H1 (cell line): ENCODE results near the gene LCP1. TPM values are rescaled to one million over a fixed set of nuclear protein-coding genes. Genes with fewer than 3 reads are reported as not detected.

Experiments used
- CTCF ChIA-PET: fragments of 300-600 bp; sonication (Branson Sonifier 250); formaldehyde crosslinking; loops from one replicate; lab custom pipeline; 2021; ENCODE audit not compliant: partially characterized antibody; lab: Charles Lee
- POLR2A ChIA-PET: fragments of 300-600 bp; sonication (Branson Sonifier 250); formaldehyde crosslinking; loops from one replicate; lab custom pipeline; 2021; ENCODE audit warnings: inconsistent platforms; ENCODE audit not compliant: partially characterized antibody; lab: Charles Lee
- DNase-seq, 2 experiments: peaks; one replicate each; pipeline versions ENCODE4 v3.0.0 to v3.0.0-alpha.2; 2010 to 2022; ENCODE audit warnings: low spot score in 2 of 2, low read depth in 1 of 2, mixed read lengths in 1 of 2
- FAIRE-seq: peaks from 2 replicates; lab custom pipeline; 2011; peaks lifted over from hg19 to GRCh38; lab: Jason Lieb, UNC
- H2AFZ ChIP-seq: 2 replicates; pipeline ENCODE4 v1.8.1; 2012; ENCODE audit warnings: low read length, inconsistent platforms
- H2AK5ac ChIP-seq: 2 replicates; pipeline ENCODE4 v1.6.1; 2013; ENCODE audit warnings: low read depth, low read length
- H2BK120ac ChIP-seq: replicated peaks from 2 replicates; pipeline ENCODE3; 2013; ENCODE audit warnings: low read depth, low read length, inconsistent platforms
- H2BK12ac ChIP-seq: 2 replicates; pipeline ENCODE4 v1.6.1; 2013; ENCODE audit warnings: low read depth, low read length
- H2BK15ac ChIP-seq: 2 replicates; pipeline ENCODE4 v1.6.1; 2013; ENCODE audit warnings: low read length
- H2BK20ac ChIP-seq: 2 replicates; pipeline ENCODE4 v1.6.1; 2013; ENCODE audit warnings: low read length
- H2BK5ac ChIP-seq: 2 replicates; pipeline ENCODE4 v1.6.1; 2013; ENCODE audit warnings: low read depth, low read length
- H3K14ac ChIP-seq: 2 replicates; pipeline ENCODE4 v1.6.1; 2013; ENCODE audit warnings: inconsistent platforms; ENCODE audit not compliant: insufficient read length
- H3K18ac ChIP-seq: 2 replicates; pipeline ENCODE4 v1.6.1; 2013; ENCODE audit warnings: low read length; ENCODE audit errors: extremely low read depth
- H3K23ac ChIP-seq: 2 replicates; pipeline ENCODE4 v1.6.1; 2013; ENCODE audit warnings: inconsistent platforms; ENCODE audit not compliant: insufficient read length
- H3K23me2 ChIP-seq: 2 replicates; pipeline ENCODE4 v1.6.1; 2013; ENCODE audit warnings: low read depth, low read length
- H3K27ac ChIP-seq: 2 replicates; pipeline ENCODE4 v1.6.1; 2011; ENCODE audit warnings: low read depth, low read length, inconsistent platforms
- H3K27me3 ChIP-seq, 4 experiments: replicated peaks in 1 of 4; 1 replicate in 1 of 4; 2 replicates in 3 of 4; pipeline versions ENCODE4 v1.6.1 to v1.8.1; 2011 to 2013; ENCODE audit warnings: low read length in 3 of 4, mild to moderate bottlenecking in 3 of 4, inconsistent platforms in 2 of 4, mixed read lengths in 2 of 4, moderate library complexity in 1 of 4; ENCODE audit not compliant: control insufficient read depth in 3 of 4, insufficient read depth in 3 of 4; ENCODE audit errors: extremely low read depth in 1 of 4
- H3K36me3 ChIP-seq, 4 experiments: 2 replicates each; pipeline versions ENCODE4 v1.6.1 to v1.8.1; 2011 to 2013; ENCODE audit warnings: mild to moderate bottlenecking in 4 of 4, low read length in 3 of 4, moderate library complexity in 2 of 4, control low read depth in 1 of 4, inconsistent platforms in 1 of 4; ENCODE audit not compliant: insufficient read depth in 4 of 4, control insufficient read depth in 2 of 4
- H3K4ac ChIP-seq: replicated peaks from 2 replicates; pipeline ENCODE3; 2013; ENCODE audit warnings: low read length, low read depth, mixed read lengths, inconsistent platforms; ENCODE audit not compliant: insufficient read length
- H3K4me1 ChIP-seq, 4 experiments: replicated peaks in 1 of 4; 1 replicate in 1 of 4; 2 replicates in 3 of 4; pipeline versions ENCODE4 v1.6.1 to v1.8.1; 2011 to 2013; ENCODE audit warnings: low read length in 3 of 4, inconsistent platforms in 2 of 4, mixed read lengths in 1 of 4; ENCODE audit not compliant: insufficient read depth in 4 of 4, control insufficient read depth in 3 of 4
- H3K4me2 ChIP-seq, 2 experiments: 2 replicates each; pipeline versions ENCODE4 v1.6.1 to v1.8.1; 2011 to 2013; ENCODE audit warnings: low read depth in 2 of 2, low read length in 2 of 2, control low read depth in 1 of 2, inconsistent platforms in 1 of 2, mild to moderate bottlenecking in 1 of 2; ENCODE audit not compliant: insufficient read depth in 1 of 2
- H3K4me3 ChIP-seq, 4 experiments: fragments of 200-600, 300-600 bp in 1 of 4; sonication (generic), shearing (Covaris generic), sonication (Bioruptor Twin) in 1 of 4; 2 replicates each; pipeline versions ENCODE4 v1.5.1 to v1.8.1; 2011 to 2016; ENCODE audit warnings: low read length in 4 of 4, low read depth in 3 of 4, control low read depth in 2 of 4, inconsistent platforms in 2 of 4, mild to moderate bottlenecking in 2 of 4, mixed read lengths in 1 of 4, moderate library complexity in 1 of 4; ENCODE audit not compliant: insufficient read depth in 2 of 4; ENCODE audit errors: extremely low read depth in 1 of 4
- H3K56ac ChIP-seq: replicated peaks from 2 replicates; pipeline ENCODE3; 2013; ENCODE audit warnings: low read depth, mild to moderate bottlenecking, mixed read lengths, low read length, inconsistent platforms; ENCODE audit not compliant: insufficient read length
- H3K79me1 ChIP-seq: 2 replicates; pipeline ENCODE4 v1.6.1; 2013; ENCODE audit warnings: low read depth, low read length, control low read depth
- H3K79me2 ChIP-seq, 2 experiments: 2 replicates each; pipeline versions ENCODE4 v1.6.1 to v1.8.1; 2012 to 2013; ENCODE audit warnings: low read length in 2 of 2, mild to moderate bottlenecking in 2 of 2, inconsistent platforms in 1 of 2; ENCODE audit not compliant: insufficient read depth in 2 of 2, control insufficient read depth in 1 of 2
- H3K9ac ChIP-seq, 4 experiments: replicated peaks in 1 of 4; 1 replicate in 1 of 4; 2 replicates in 3 of 4; pipeline versions ENCODE4 v1.6.1 to v1.8.1; 2011 to 2013; ENCODE audit warnings: low read depth in 3 of 4, low read length in 3 of 4, control low read depth in 2 of 4, mild to moderate bottlenecking in 2 of 4, moderate library complexity in 2 of 4, inconsistent platforms in 1 of 4; ENCODE audit errors: extremely low read depth in 1 of 4
- H3K9me3 ChIP-seq, 2 experiments: 2 replicates each; pipeline versions ENCODE4 v1.6.1 to v1.8.1; 2012 to 2013; ENCODE audit warnings: mild to moderate bottlenecking in 2 of 2, moderate library complexity in 2 of 2, control low read depth in 1 of 2, inconsistent platforms in 1 of 2, low read depth in 1 of 2, low read length in 1 of 2, mixed read lengths in 1 of 2; ENCODE audit not compliant: insufficient read depth in 2 of 2
- H4K20me1 ChIP-seq, 2 experiments: replicated peaks in 1 of 2; 2 replicates each; pipeline versions ENCODE3 to v1.8.1; 2011 to 2013; ENCODE audit warnings: inconsistent platforms in 2 of 2, low read length in 2 of 2, mild to moderate bottlenecking in 1 of 2; ENCODE audit not compliant: insufficient read depth in 2 of 2, control insufficient read depth in 1 of 2
- H4K5ac ChIP-seq: 2 replicates; pipeline ENCODE4 v1.6.1; 2013; ENCODE audit warnings: low read length, low read depth, mixed read lengths, inconsistent platforms; ENCODE audit not compliant: insufficient read length
- H4K8ac ChIP-seq: 2 replicates; pipeline ENCODE4 v1.8.0; 2013; ENCODE audit warnings: mild to moderate bottlenecking, moderate library complexity, low read length, inconsistent platforms; ENCODE audit not compliant: insufficient read depth; ENCODE audit errors: extremely low read depth
- H4K91ac ChIP-seq: replicated peaks from 2 replicates; pipeline ENCODE3; 2013; ENCODE audit warnings: low read length, mixed read lengths, inconsistent platforms; ENCODE audit not compliant: insufficient read length
- ATF3 ChIP-seq: IDR thresholded peaks from 2 replicates; pipeline ENCODE4 v1.6.1; 2011; ENCODE audit warnings: low read depth, mild to moderate bottlenecking, low read length; ENCODE audit not compliant: insufficient read depth
- CTBP2 ChIP-seq: IDR thresholded peaks from 2 replicates; pipeline ENCODE4 v1.7.0; 2011; ENCODE audit warnings: borderline replicate concordance, mild to moderate bottlenecking, moderate library complexity, mixed read lengths, low read length; ENCODE audit not compliant: insufficient read depth, insufficient read length
- FOSL1 ChIP-seq: IDR thresholded peaks from 2 replicates; pipeline ENCODE4 v1.6.1; 2011; ENCODE audit warnings: mild to moderate bottlenecking, low read depth, low read length, moderate library complexity; ENCODE audit not compliant: insufficient read depth
- HDAC2 ChIP-seq, 2 experiments: fragments of 300-600 bp in 1 of 2; sonication (generic) in 1 of 2; IDR thresholded peaks; 2 replicates each; pipeline ENCODE4 v1.6.1; 2011 to 2012; ENCODE audit warnings: low read depth in 2 of 2, low read length in 2 of 2, mild to moderate bottlenecking in 2 of 2, moderate library complexity in 2 of 2, borderline replicate concordance in 1 of 2, inconsistent platforms in 1 of 2
- NRF1 ChIP-seq: IDR thresholded peaks from 2 replicates; pipeline ENCODE4 v1.6.1; 2011; ENCODE audit warnings: mild to moderate bottlenecking, low read depth, low read length, improper control_type of control experiment
- POU5F1 ChIP-seq: IDR thresholded peaks from 2 replicates; pipeline ENCODE4 v1.6.1; 2011; ENCODE audit warnings: low read depth, mild to moderate bottlenecking, low read length, moderate library complexity
- RFX5 ChIP-seq: IDR thresholded peaks from 2 replicates; pipeline ENCODE4 v1.6.1; 2011; ENCODE audit warnings: low read depth, low read length, improper control_type of control experiment, borderline replicate concordance
- SIX5 ChIP-seq: IDR thresholded peaks from 2 replicates; pipeline ENCODE4 v1.6.1; 2011; ENCODE audit warnings: mild to moderate bottlenecking, low read depth, low read length
- SP4 ChIP-seq: IDR thresholded peaks from 2 replicates; pipeline ENCODE4 v1.6.1; 2012; ENCODE audit warnings: low read length, inconsistent platforms
- USF2 ChIP-seq: IDR thresholded peaks from 2 replicates; pipeline ENCODE4 v1.6.1; 2011; ENCODE audit warnings: low read length, improper control_type of control experiment
- polyA plus RNA-seq, 7 experiments: library from polyadenylated mRNA; depleted of rRNA in 3 of 7; stranded (reverse) in 5 of 7; unstranded in 2 of 7; fragments of >200 nt in 5 of 7; fragments of 200-250 nt in 2 of 7; gene quantifications; 1 replicate in 5 of 7; 2 replicates in 1 of 7; 4 replicates in 1 of 7; pipeline versions ENCODE4 v1.2.1 to v1.2.3, GENCODE V29; 2011 to 2013; ENCODE audit warnings: missing spikeins in 2 of 7, mixed read lengths in 2 of 7
- total RNA-seq: library from RNA; stranded (reverse); fragmentation: NEBNext Ultra II Directional; extraction: Animal tissue kit (Norgen Biotek cat#: 25700); gene quantifications from 2 replicates; pipeline ENCODE4 v1.2.1, GENCODE V29; 2021

The LCP1 gene
- total and polyA plus RNA-seq, 2 of the 8 experiments (the other 6 are each of a cell fraction or from before 2014, with no cell fraction given), result 0.65 to 4.3 TPM

GRCh38 chr13:46087481-46087880, 94.5 kb downstream of the LCP1 start:
- Histone ChIP-seq H2BK20ac (no peak overlapping the region), H3K79me1 (no peaks in the 10 kb centered on the region), H3K79me2 (no peaks in the 10 kb centered on the region), H2BK120ac (no peak overlapping the region), H3K27me3 (no peaks in the 10 kb centered on the region), H3K23me2 (no peaks in the 10 kb centered on the region), H3K18ac (no peak overlapping the region), H3K9ac (no peak overlapping the region), H3K27ac (no peak overlapping the region), H4K91ac (no peak overlapping the region), H4K5ac (no peak overlapping the region), H3K9me3 (peaks cover 0 to 7% of the 10 kb centered on the region in 2 experiments; a peak in 1 of 4 replicates), H3K4me2 (no peak overlapping the region), H4K20me1 (no peaks in the 10 kb centered on the region), H2BK5ac (no peak overlapping the region), H2BK12ac (no peak overlapping the region), H3K56ac (no peak overlapping the region), H2AFZ (no peak overlapping the region), H3K36me3 (no peaks in the 10 kb centered on the region), H3K4me3 (no peak overlapping the region), H3K4me1 (no peaks in the 10 kb centered on the region), H2AK5ac (no peak overlapping the region), H4K8ac (no peak overlapping the region), H2BK15ac (no peak overlapping the region), H3K14ac (no peak overlapping the region), H3K4ac (no peak overlapping the region), H3K23ac (no peak overlapping the region)
- DNase-seq (no peak), FAIRE-seq (no peak)
- TF ChIP-seq SIX5 (no peak), ATF3 (no peak), USF2 (no peak), POU5F1 (no peak), CTBP2 (no peak), RFX5 (no peak), SP4 (no peak), FOSL1 (no peak), NRF1 (no peak), HDAC2 (IDR thresholded peaks at IDR 0.05; ENCODE audit: borderline replicate concordance in 1 of 2, low read depth in 2 of 2, low read length in 2 of 2) (no peak)
- ChIA-PET CTCF (no interaction called here), POLR2A (no interaction called here)
